HG03432 (cell line): Measurements from ENCODE around the gene SQSTM1.
"Not testable (repeated sequence)": the region's sequence is repeated elsewhere in the genome, so short reads cannot be mapped to it uniquely, and the experiment has no call there.

ENCODE experiments used
- ATAC-seq: cut with Tn5 transposase; IDR thresholded peaks from one replicate; pipeline ENCODE4 v1.9.1; 2021; ENCODE audit warnings: mild to moderate bottlenecking, moderate library complexity; ENCODE audit not compliant: unreplicated experiment

SQSTM1 gene

GRCh38 chr5:179820483-179821297, at the start of gene SQSTM1:
Gene SQSTM1 (plus strand): TSS chr5:179820905. CDS start chr5:179820937, 32 bp downstream.
- ATAC-seq = peak; percentile 43

DNA sequence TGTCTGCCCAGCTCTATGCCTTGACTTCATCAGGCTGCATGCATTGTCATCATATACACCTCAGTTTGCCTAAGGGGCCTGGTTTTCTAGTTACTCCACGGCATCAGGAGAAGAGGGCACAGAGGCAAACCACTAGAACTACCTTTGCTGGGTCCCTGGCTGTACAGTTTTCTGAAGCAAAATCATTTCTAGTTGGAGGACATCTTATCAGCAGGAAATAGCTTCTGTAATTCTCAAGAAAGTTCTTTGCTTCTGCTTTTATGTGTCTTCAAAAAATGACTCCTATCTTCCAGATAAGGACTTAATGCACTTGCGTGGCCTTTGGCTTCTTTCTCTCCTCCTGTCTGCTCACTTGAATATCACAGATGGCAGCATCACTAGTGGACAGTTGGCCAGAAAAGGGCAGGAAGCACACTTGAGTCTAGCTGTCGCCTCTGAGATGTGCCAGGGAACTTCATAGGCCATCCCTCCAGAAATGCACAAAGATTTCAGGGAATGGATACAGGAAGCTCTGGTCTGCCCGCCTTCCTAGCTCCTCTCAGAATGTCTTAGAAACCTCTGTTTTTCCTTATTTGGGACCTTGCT, 49.3 kb upstream of the SQSTM1 start:
- no peak for ATAC-seq

GRCh38 chr5:179772351-179772750, 48.4 kb upstream of the SQSTM1 start:
- ATAC-seq = no peak

- no peak for ATAC-seq
Observed at GRCh38 chr5:179773686-179774040, 47.0 kb upstream of the SQSTM1 start.

DNA sequence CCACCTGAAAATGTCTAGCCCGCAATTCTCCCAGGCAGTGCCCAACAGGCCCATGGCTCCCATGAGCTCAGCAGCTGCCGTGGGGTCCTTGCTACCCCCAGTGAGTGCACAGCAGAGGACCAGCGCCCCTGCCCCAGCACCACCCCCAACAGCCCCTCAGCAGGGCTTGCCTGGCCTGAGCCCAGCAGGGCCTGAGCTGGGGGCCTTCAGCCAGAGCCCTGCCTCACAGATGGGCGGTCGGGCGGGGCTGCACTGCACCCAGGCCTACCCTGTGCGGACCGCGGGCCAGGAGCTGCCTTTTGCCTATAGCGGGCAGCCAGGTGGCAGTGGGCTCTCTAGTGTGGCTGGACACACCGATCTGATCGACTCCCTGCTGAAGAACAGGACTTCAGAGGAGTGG, 46.3 kb upstream of the SQSTM1 start:
- ATAC-seq = no peak

- no peak for ATAC-seq
Observed at GRCh38 chr5:179776411-179776938, 44.2 kb upstream of the SQSTM1 start.

DNA sequence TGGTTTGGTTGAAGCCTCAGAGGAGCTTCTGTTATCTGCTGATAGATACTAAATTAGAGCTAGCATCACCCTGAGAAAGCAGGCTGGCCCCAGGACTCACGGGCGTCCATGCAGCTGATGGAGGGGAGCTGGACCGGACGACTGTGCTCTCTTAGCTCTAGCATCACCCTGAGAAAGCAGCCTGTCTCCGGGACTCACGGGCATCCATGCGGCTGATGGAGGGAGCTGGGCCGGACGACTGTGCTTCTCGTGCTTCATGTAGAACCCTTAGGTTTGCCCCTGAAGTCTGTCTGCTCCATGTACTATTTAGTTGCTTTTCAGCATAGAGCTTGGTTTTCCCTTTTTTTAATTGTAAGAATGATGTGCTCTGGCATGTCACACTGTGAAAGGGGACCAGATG, 43.2 kb upstream of the SQSTM1 start:
- ATAC-seq = no peak

- no peak for ATAC-seq
Observed at GRCh38 chr5:179777909-179778308, 42.8 kb upstream of the SQSTM1 start.

GRCh38 chr5:179778591-179778990, 42.1 kb upstream of the SQSTM1 start:
- ATAC-seq = no peak

DNA sequence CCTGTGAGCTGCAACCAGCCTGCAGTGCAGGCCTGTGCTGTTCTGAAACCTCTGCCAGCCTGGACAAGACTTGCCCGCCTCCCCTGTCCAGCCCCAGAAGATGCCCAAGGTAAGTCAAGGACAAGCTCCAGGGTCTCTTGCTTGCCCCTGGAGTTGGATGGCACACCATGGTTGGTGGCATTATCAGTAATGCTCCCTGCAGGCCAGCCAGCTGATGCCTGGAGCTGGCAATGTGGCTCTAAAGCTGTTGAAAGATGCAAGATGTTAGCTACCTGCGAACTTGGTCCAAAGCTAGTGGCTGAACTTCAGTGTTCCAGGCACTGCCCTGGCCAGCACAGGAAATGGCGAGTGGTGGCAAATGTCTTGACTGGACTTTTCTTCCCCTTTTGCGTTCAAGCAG, 40.9 kb upstream of the SQSTM1 start:
- no peak for ATAC-seq

DNA sequence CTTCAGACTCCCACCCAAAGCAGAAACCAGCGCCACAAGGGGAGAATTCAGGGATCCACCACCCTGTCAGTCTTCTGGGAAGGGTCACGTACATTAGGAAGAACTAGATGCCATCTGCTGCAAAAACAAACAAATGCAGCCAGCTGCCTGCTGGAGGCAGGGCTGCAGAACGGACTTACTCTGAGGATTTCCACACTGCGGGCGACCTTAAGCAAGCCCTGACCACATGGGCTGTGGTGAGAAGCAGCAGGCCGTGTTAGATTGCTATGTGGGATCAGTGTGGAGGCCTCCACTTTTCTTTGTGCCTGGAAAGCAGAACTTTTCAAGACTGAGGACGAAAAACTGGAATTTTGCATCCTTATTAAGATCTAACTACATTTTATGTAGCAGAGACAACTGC, 40.3 kb upstream of the SQSTM1 start:
- no peak for ATAC-seq

DNA sequence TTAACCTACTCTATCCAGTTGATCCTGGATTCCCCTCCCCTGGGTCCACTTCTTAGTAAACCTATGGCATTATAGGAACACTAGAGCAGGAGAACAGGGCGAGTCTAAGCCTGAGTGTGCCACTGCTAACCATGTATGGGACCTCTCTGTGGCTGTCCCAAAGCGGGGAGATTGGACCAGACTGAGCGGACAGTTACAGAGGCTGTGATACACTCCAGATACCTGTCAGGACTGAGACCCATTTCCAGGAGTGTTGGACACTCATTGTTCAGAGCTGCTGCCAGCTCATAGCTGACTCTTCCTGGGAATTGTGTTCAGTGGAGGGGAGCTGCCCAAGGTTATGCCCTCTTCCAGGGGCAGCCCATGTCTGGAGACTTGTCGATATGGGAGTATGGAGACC, 38.9 kb upstream of the SQSTM1 start:
- no peak for ATAC-seq

DNA sequence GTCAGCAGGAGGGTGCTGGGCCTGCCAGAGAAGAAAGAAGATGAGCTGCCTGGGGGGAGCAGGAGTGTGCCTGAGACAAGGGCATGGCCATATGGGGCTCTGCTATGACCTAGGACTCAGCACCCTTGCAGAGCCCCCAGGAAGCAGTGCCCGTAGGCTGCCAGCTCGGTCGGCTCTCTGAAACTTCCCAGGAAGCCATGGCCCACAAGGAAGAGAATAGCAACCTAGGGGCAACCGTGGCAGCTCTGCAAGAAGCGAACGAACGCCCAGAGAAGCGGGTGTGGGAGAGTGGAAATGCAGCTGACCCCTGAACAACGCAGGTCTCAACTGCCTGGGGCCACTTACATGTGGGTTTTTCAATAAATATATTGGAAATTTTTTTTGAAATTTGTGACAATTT, 37.6 kb upstream of the SQSTM1 start:
- ATAC-seq = no peak

DNA sequence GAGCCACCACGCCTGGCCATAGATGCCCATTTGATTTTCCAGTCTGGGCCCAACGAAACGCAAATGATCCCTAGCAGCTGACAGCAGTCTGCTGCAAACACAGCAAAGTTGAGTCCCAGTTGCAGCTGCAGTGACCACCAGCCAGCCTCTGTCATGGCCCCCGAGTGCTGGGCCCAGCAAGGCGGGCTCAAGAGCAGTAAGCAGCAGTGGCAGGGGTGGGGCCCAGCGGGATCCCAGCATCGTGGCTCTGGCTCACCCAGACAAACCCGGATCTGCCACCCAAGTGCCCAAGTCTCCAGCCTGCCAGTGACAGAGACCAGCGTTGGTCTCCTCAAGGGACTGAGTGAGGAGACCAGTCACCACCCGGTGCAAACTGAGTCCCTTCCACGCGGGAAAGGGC, 33.8 kb upstream of the SQSTM1 start:
- no peak for ATAC-seq

GRCh38 chr5:179788193-179788854, 32.4 kb upstream of the SQSTM1 start:
- ATAC-seq = no peak

DNA sequence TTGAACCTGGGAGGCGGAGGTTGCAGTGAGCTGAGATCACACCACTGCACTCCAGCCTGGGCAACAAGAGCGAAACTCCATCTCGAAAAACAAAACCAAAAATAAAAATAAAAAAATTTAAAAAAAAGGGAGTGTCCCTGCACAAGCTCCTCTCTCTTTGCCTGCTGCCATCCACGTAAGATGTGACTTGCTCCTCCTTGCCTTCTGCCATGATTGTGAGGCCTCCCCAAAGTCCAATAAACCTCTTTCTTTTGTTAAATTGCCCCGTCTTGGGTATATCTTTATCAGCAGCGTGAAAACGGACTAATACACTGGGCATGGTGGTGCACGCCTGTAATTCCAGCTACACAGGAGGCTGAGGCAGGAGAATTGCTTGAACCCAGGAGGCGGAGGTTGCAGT, 31.4 kb upstream of the SQSTM1 start:
- ATAC-seq = not testable (repeated sequence)

DNA sequence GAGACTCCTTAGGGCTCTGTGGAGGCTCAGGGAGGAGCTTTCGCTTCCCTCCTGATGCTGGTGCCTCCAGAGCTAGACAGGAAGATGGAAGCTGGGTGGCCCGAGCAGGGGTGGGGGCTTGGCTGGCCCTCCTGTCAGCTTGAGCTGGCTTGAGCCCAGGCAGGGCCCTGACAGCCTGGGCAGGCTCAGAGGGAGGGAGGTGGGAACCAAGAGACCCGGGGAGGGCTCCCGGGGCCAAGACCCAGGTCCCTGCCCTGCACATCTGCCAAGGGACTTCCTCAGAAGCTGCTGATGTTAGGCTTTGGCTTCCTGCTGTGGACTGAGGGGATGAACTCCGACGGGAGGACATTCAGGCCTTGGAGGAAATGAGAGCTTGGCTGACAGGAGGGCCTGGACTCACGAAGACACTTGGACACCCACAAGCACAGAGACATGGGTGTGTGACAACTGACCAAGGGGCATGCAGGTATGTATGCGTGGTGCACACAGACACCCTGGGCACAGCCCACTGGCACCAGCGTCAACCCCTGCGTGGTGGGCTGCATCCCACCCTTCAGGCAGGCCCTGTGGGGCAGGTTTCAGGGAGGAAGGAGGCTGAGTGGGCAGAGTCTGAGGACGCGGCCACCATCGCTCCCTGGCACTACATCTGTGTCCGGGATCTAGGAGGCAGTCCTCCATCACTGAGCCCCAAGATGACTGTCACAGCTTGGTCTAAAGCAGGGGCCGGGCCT, 28.7 kb upstream of the SQSTM1 start:
- no peak for ATAC-seq

DNA sequence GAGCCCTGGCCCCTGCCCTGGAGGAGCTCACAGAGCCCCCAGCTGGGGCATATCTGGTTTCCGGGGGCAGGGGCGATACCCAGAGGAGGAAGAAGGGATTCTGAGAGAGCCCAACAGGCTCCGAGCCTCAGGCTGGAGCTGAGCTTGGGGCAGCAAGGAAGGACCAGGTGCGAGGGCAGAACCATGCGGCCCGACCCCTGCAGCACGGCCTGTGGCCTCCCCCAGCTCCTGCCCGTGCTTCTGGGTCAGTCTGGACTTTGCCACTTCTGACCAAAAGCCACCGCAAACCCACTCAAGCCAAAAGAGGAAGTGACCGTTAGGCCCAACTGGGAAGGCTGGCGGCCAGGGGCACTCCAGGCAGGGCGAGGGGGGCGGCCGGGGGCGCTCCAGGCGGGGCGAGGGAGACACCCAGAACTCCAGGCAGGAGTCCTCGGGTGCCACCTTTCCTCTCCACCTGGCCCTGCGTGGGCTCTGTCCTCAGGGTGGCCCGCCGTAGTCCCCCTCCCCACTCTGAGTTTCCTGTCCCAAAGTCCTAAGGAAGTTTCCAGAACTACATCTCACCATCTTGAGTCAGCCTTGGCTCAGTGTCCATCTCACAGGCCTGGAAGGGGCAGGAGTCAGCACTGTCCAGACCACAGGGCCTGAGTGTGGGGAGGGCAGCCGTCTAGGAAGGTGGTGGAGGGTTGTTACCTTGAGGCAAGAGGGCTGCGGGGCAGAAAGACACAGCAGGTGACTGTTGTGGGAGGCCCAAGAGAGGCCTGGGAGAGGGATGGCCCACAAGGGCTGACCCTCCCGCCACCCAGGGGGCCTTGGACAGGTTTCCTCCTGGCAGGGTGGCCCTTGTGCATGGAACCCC, 27.9 kb upstream of the SQSTM1 start:
- no peak for ATAC-seq

GRCh38 chr5:179793468-179794139, 27.1 kb upstream of the SQSTM1 start, which contains the start of gene LTC4S:
Gene LTC4S (plus strand): TSS chr5:179793986. CDS start chr5:179794081, 95 bp downstream.
- ATAC-seq = no peak

GRCh38 chr5:179794171-179794570, 26.5 kb upstream of the SQSTM1 start:
- ATAC-seq = no peak
